Activated CD8-positive, alpha-beta T cell treated with anti-CD3 and anti-CD28 coated beads, Interleukin-2, amount 10 ng/mL, durations not matched to agents 7 days and 5 days (primary cell): Measurements from ENCODE around the gene CAB39L. TPM values are rescaled to one million over a fixed set of nuclear protein-coding genes. Genes with fewer than 3 reads are reported as not detected.
"Not testable (repeated sequence)": the region's sequence is repeated elsewhere in the genome, so short reads cannot be mapped to it uniquely, and the experiment has no call there.

Source experiments
- ATAC-seq: fragments of 150-1000 bp; cut with Tn5 transposase; one replicate; pipeline ENCODE4 v1.10.0; 2021; ENCODE audit warnings: moderate library complexity
- CTCF ChIA-PET: fragments of 350-600 bp; sonication (Branson Sonifier 250); formaldehyde crosslinking; loops from one replicate; lab custom pipeline; 2021; ENCODE audit warnings: antibody characterized with exemption; lab: Charles Lee
- POLR2A ChIA-PET: fragments of 350-600 bp; sonication (Branson Sonifier 250); formaldehyde crosslinking; loops from one replicate; lab custom pipeline; 2021; ENCODE audit warnings: antibody characterized with exemption; lab: Charles Lee
- DNase-seq: peaks from one replicate; pipeline ENCODE4 v3.0.0-alpha.2; 2020
- H3K27ac Mint-ChIP-seq: one replicate; pipeline ENCODE4 v1.8.0; 2021; ENCODE audit warnings: mild to moderate bottlenecking, mixed read lengths
- H3K27me3 Mint-ChIP-seq: one replicate; pipeline ENCODE4 v1.8.0; 2021; ENCODE audit warnings: low read depth, mixed read lengths
- H3K36me3 Mint-ChIP-seq: one replicate; pipeline ENCODE4 v1.8.0; 2021; ENCODE audit warnings: low read depth, mixed read lengths
- H3K4me1 Mint-ChIP-seq: one replicate; pipeline ENCODE4 v1.8.0; 2021; ENCODE audit warnings: low read depth, mixed read lengths
- H3K4me3 Mint-ChIP-seq: one replicate; pipeline ENCODE4 v1.8.0; 2021; ENCODE audit warnings: mild to moderate bottlenecking, mixed read lengths
- H3K9me3 Mint-ChIP-seq: one replicate; pipeline ENCODE4 v1.8.0; 2022; ENCODE audit warnings: mixed read lengths; ENCODE audit not compliant: insufficient read depth
- total RNA-seq, 2 experiments: library from RNA; stranded (reverse); gene quantifications; one replicate each; pipeline ENCODE4 v1.2.3, GENCODE V29; 2021

The CAB39L gene
- total RNA-seq, 2 experiments from 2014 or later, result 2.3 to 2.6 TPM

GRCh38 chr13:49342454-49342853, 101.4 kb downstream of the CAB39L start:
- Mint-ChIP-seq H3K9me3 (no peaks in the 10 kb centered on the region), H3K4me1 (no peaks in the 10 kb centered on the region), H3K27me3 (no peaks in the 10 kb centered on the region), H3K27ac (no peak overlapping the region), H3K4me3 (no peak overlapping the region), H3K36me3 (no peaks in the 10 kb centered on the region)
- CTCF ChIA-PET, result no interaction called here
- DNase-seq (no peak), ATAC-seq (no peak)
- POLR2A ChIA-PET, result no interaction called here

- no peak overlapping the region for H3K27ac Mint-ChIP-seq
- no peaks in the 10 kb centered on the region for H3K4me1 Mint-ChIP-seq
- no peaks in the 10 kb centered on the region for H3K27me3 Mint-ChIP-seq
- no peak for DNase-seq
- ChIA-PET CTCF (no interaction called here), POLR2A (no interaction called here)
- H3K36me3 Mint-ChIP-seq, result no peaks in the 10 kb centered on the region
- H3K9me3 Mint-ChIP-seq, result no peaks in the 10 kb centered on the region
- H3K4me3 Mint-ChIP-seq, result no peak overlapping the region
- no peak for ATAC-seq
These were observed 101.9 kb downstream of the CAB39L start for GRCh38 chr13:49341941-49342340.

- no peak overlapping the region for H3K4me3 Mint-ChIP-seq
- H3K9me3 Mint-ChIP-seq, result no peaks in the 10 kb centered on the region
- no peaks in the 10 kb centered on the region for H3K27me3 Mint-ChIP-seq
- no peaks in the 10 kb centered on the region for H3K4me1 Mint-ChIP-seq
- ATAC-seq, result no peak
- ChIA-PET POLR2A (no interaction called here), CTCF (no interaction called here)
- no peak for DNase-seq
- H3K27ac Mint-ChIP-seq, result no peak overlapping the region
- H3K36me3 Mint-ChIP-seq, result no peaks in the 10 kb centered on the region
These were observed 102.3 kb downstream of the CAB39L start for GRCh38 chr13:49341517-49341916.

GRCh38 chr13:49340161-49340560, 103.7 kb downstream of the CAB39L start:
- Mint-ChIP-seq H3K4me1 (no peaks in the 10 kb centered on the region), H3K27ac (no peak overlapping the region), H3K36me3 (no peaks in the 10 kb centered on the region), H3K27me3 (no peaks in the 10 kb centered on the region), H3K4me3 (no peak overlapping the region), H3K9me3 (no peaks in the 10 kb centered on the region)
- POLR2A ChIA-PET, result interaction anchor here (0.6 kb wide), 1 partner anchor 1639 kb away, joined by 7 read pairs; no protein-coding TSS in a partner anchor
- no peak for ATAC-seq
- CTCF ChIA-PET, result no interaction called here
- no peak for DNase-seq

- no peaks in the 10 kb centered on the region for H3K4me1 Mint-ChIP-seq
- no peaks in the 10 kb centered on the region for H3K9me3 Mint-ChIP-seq
- no peak overlapping the region for H3K27ac Mint-ChIP-seq
- no peak overlapping the region for H3K4me3 Mint-ChIP-seq
- ChIA-PET CTCF (no interaction called here), POLR2A (no interaction called here)
- H3K27me3 Mint-ChIP-seq, result peaks cover 2% of the 10 kb centered on the region
- DNase-seq (no peak), ATAC-seq (no peak)
- H3K36me3 Mint-ChIP-seq, result no peaks in the 10 kb centered on the region
These were observed 107.2 kb downstream of the CAB39L start for GRCh38 chr13:49336655-49337054.

- Mint-ChIP-seq H3K27ac (no peak overlapping the region), H3K36me3 (no peaks in the 10 kb centered on the region), H3K4me1 (no peaks in the 10 kb centered on the region), H3K4me3 (no peak overlapping the region), H3K9me3 (no peaks in the 10 kb centered on the region), H3K27me3 (peaks cover 2% of the 10 kb centered on the region)
- ATAC-seq, result no peak
- POLR2A ChIA-PET, result no interaction called here
- no peak for DNase-seq
- CTCF ChIA-PET, result no interaction called here
These were observed 113.4 kb downstream of the CAB39L start for GRCh38 chr13:49330546-49330864.

- Mint-ChIP-seq H3K27ac (no peak overlapping the region), H3K9me3 (no peaks in the 10 kb centered on the region), H3K4me1 (no peaks in the 10 kb centered on the region), H3K27me3 (peaks cover 2% of the 10 kb centered on the region), H3K4me3 (no peak overlapping the region), H3K36me3 (no peaks in the 10 kb centered on the region)
- CTCF ChIA-PET, result no interaction called here
- POLR2A ChIA-PET, result interaction anchor here (0.6 kb wide), 1 partner anchor 38 kb away, joined by 3 read pairs; no protein-coding TSS in a partner anchor
- ATAC-seq (no peak), DNase-seq (no peak)
These were observed 113.9 kb downstream of the CAB39L start for GRCh38 chr13:49329831-49330545.

- H3K9me3 Mint-ChIP-seq, H3K4me1 Mint-ChIP-seq, POLR2A ChIA-PET, H3K27me3 Mint-ChIP-seq, CTCF ChIA-PET, H3K36me3 Mint-ChIP-seq, H3K4me3 Mint-ChIP-seq, DNase-seq, H3K27ac Mint-ChIP-seq, ATAC-seq: not testable (repeated sequence)
These were observed 116.7 kb downstream of the CAB39L start for GRCh38 chr13:49327145-49327544.

GRCh38 chr13:49326222-49326917, 117.5 kb downstream of the CAB39L start:
- ATAC-seq (no peak), DNase-seq (no peak)
- Mint-ChIP-seq H3K27ac (no peak overlapping the region), H3K4me3 (no peak overlapping the region), H3K4me1 (peaks cover 2% of the 10 kb centered on the region), H3K27me3 (no peaks in the 10 kb centered on the region), H3K36me3 (no peaks in the 10 kb centered on the region), H3K9me3 (no peaks in the 10 kb centered on the region)
- ChIA-PET CTCF (no interaction called here), POLR2A (no interaction called here)

GRCh38 chr13:49323344-49323743, 120.5 kb downstream of the CAB39L start:
- DNase-seq (no peak), ATAC-seq (no peak)
- POLR2A ChIA-PET, result no interaction called here
- no peaks in the 10 kb centered on the region for H3K9me3 Mint-ChIP-seq
- H3K4me3 Mint-ChIP-seq, result no peak overlapping the region
- H3K4me1 Mint-ChIP-seq, result peaks cover 14% of the 10 kb centered on the region
- H3K36me3 Mint-ChIP-seq, result no peaks in the 10 kb centered on the region
- CTCF ChIA-PET, result interaction anchor here (1.0 kb wide), 1 partner anchor 16 kb away, joined by 4 read pairs; no protein-coding TSS in a partner anchor
- H3K27me3 Mint-ChIP-seq, result no peaks in the 10 kb centered on the region
- no peak overlapping the region for H3K27ac Mint-ChIP-seq

GRCh38 chr13:49322702-49323101, 121.2 kb downstream of the CAB39L start:
- ChIA-PET POLR2A (interaction anchor here (0.6 kb wide), 1 partner anchor 170 kb away, joined by 3 read pairs; no protein-coding TSS in a partner anchor), CTCF (interaction anchor here (1.0 kb wide), 2 partner anchors 15 to 22 kb away, joined by 3 to 4 read pairs; no protein-coding TSS in a partner anchor)
- ATAC-seq, result no peak
- H3K4me3 Mint-ChIP-seq, result no peak overlapping the region
- H3K9me3 Mint-ChIP-seq, result no peaks in the 10 kb centered on the region
- H3K27ac Mint-ChIP-seq, result no peak overlapping the region
- H3K27me3 Mint-ChIP-seq, result no peaks in the 10 kb centered on the region
- no peaks in the 10 kb centered on the region for H3K36me3 Mint-ChIP-seq
- no peak for DNase-seq
- peaks cover 14% of the 10 kb centered on the region for H3K4me1 Mint-ChIP-seq

GRCh38 chr13:49320975-49321374, 122.9 kb downstream of the CAB39L start:
- DNase-seq (no peak), ATAC-seq (no peak)
- Mint-ChIP-seq H3K9me3 (no peaks in the 10 kb centered on the region), H3K27ac (peak overlapping the region; percentile 39), H3K4me1 (peaks cover 14% of the 10 kb centered on the region), H3K36me3 (no peaks in the 10 kb centered on the region), H3K27me3 (peaks cover 2% of the 10 kb centered on the region), H3K4me3 (no peak overlapping the region)
- POLR2A ChIA-PET, result no interaction called here
- CTCF ChIA-PET, result no interaction called here
